Measurements from ENCODE around the gene HOXA6. TPM values are rescaled to one million over a fixed set of nuclear protein-coding genes. Genes with fewer than 3 reads are reported as not detected.

Gene HOXA6
- total and polyA plus RNA-seq, 2 experiments from 2014 or later, result not detected

GRCh38 chr7:27102581-27103442, 44.8 kb downstream of the HOXA6 start, which contains the start of gene HOXA2 (continued):
- TF ChIP-seq ZNF462 (CRISPR knock-in tag; IDR thresholded peaks at IDR 0.05), result no peak

- ATAC-seq, result no peak
- H4K20me1 ChIP-seq (replicated peaks; ENCODE audit: insufficient read depth), result peaks cover 74% of the 10 kb centered on the region
- peak overlapping the region; percentile 23; the same call in 1 of the 3 replicates for H3K4me3 Mint-ChIP-seq
- no peaks in the 10 kb centered on the region for H3K79me2 ChIP-seq (replicated peaks; ENCODE audit: insufficient read depth)
- H3K27ac ChIP-seq (ENCODE audit: low read depth), result no peak overlapping the region
- H3K27me3 Mint-ChIP-seq (ENCODE audit: insufficient read depth, low read depth, poor library complexity), result peaks cover 100% of the 10 kb centered on the region
- H3K36me3 ChIP-seq (ENCODE audit: insufficient read depth), result no peaks in the 10 kb centered on the region
- H3K36me3 Mint-ChIP-seq (ENCODE audit: low read depth), result no peaks in the 10 kb centered on the region
- H2AFZ ChIP-seq, result no peak overlapping the region; the same call in 1 of the 2 replicates
- no peak overlapping the region for H3K4me3 ChIP-seq
- H3K27me3 ChIP-seq (ENCODE audit: insufficient read depth), result peaks cover 100% of the 10 kb centered on the region
- H3F3A ChIP-seq (replicated peaks; ENCODE audit: low read depth), result peaks cover 59% of the 10 kb centered on the region
- no peak overlapping the region for H3K27ac Mint-ChIP-seq
- H3K9me3 Mint-ChIP-seq, result peaks cover 4% of the 10 kb centered on the region; the same call in 1 of the 3 replicates
- H3K4me2 ChIP-seq, result peak overlapping the region; percentile 76; the same call in 1 of the 2 replicates
- H3K9me2 ChIP-seq (ENCODE audit: insufficient read depth), result no peaks in the 10 kb centered on the region
- DNase-seq (ENCODE audit: low spot score), result peak; percentile 35
- H3K4me1 Mint-ChIP-seq, result peaks cover 45% of the 10 kb centered on the region
- peaks cover 51% of the 10 kb centered on the region for H3K4me1 ChIP-seq (ENCODE audit: insufficient read depth)
- no peak for TF ChIP-seq ETS1 (IDR thresholded peaks at IDR 0.05)
- TF ChIP-seq EZH2 (IDR thresholded peaks at IDR 0.05; ENCODE audit: low read depth, unreplicated experiment), result peak; percentile 89
- peak; percentile 82 for TF ChIP-seq EZH2phosphoT487 (IDR thresholded peaks at IDR 0.05; ENCODE audit: unreplicated experiment)
Observed at GRCh38 chr7:27101957-27102580, 45.5 kb downstream of the HOXA6 start.

Data from GM23338 (cell line).